Activated CD4-positive, alpha-beta T cell treated with anti-CD3 and anti-CD28 coated beads for 4 hours (primary cell): Measurements from ENCODE around the gene KIF21A.

Experiments used
- DNase-seq, 2 donors: peaks; one replicate each; pipeline ENCODE4 v3.0.0-alpha.2; 2020

The KIF21A gene

DNA sequence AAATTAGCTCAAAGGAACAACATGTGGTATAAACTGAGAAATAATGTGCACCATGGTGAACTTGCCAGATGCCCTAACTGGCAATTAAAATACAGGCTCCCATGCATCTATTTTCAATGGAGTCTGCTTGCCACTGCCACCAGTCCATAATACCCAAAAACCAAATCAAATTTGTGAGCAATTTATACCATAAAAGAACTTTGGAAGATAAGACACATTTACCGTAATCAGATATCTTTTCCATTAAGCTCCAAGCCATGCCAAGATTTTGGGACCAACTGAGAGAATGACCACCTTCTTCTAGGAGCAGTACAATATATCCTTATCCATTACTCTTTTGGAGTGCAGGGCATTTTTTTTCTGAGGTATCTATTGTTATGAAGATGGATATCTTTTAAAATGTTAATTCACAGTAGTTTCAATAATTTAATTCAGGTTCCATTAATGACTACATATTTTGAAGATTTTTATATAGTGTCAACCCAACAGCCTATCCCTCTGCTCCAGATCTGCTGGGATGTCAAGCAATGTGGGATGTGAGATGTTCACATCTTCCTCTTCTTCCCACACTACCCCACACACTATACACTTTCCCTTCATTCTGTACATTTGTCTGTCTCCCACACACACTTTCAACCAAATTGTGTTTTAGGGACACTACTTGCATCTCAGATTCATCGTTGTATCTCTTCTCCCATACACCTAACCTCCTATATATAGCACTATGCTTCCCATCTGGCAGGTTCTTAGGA lies 53.3 kb downstream of the KIF21A start:
- DNase-seq = no peak

DNA sequence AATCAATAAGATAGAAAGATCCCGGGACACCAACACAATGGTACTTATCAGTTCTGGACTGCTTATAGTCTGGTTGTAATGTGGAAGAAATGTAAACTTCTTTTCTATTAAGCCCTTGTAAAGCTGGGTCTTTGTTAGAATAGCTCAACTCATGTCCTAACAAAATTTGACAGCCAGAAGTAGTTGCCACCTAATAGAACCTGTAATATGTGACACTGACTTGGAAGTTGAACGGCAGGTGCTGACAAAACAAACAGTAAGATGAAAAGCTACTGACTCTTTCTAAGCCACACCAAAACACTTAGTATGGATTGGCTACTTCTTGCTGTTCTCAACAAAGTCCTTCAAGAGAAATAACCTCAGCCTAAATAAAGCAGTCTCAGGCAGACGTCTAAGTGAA lies 56.6 kb downstream of the KIF21A start:
- DNase-seq = no peak

DNA sequence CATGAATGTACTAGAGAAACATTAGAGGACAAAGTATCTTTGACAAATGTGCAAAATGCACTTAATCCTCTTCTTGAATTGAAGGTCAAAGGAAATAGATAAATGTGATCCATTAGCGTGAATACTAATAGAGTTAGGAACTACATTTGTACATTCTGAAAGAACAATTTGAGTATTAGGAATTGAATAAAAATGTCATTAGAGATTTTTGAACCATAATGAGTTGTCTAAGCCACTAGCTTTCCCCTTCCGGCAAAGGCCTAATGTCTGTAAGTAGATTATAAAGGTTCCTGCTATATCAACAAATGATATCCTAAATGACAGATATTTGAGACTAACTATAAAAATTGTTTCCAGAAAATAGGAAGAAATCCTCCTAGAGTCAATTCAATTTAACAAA lies 59.8 kb downstream of the KIF21A start:
- DNase-seq = no peak

DNA sequence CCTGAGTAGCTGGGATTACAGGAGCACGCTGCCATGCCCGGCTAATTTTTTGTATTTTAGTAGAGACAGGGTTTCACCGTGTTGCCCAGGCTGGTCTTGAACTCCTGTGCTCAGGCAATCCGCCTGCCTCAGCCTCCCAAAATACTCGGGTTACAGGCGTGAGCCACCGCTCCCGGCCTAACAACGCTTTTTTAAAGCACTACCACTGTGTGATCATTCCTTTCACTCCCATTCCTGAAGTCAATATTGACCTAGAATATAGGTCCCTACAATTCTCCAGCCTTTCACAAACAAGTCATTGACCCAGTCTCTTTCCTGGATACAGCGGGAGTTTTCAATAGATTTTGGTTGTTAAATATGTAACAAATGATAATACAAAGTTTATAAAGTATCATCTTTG lies 62.8 kb downstream of the KIF21A start:
- no peak for DNase-seq

DNA sequence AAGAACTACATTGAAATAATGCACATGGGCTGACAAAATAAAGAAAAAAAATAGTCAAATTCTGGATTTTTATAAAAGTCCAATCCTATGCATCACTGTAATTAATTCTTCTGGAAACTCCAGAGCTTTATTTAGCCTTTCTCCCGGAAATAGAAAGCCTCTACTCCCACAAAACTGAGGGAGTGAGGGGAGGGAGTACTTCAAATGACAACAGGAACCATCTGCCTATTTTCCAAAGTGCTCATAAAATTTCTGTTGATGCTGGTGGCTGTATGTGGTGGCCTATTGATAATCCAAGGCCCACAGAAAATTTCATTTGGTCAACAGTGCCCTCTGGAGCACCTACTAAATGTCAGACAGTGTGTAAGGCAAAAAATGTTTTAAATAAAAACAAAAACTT lies 64.6 kb downstream of the KIF21A start:
- no peak for DNase-seq

DNA sequence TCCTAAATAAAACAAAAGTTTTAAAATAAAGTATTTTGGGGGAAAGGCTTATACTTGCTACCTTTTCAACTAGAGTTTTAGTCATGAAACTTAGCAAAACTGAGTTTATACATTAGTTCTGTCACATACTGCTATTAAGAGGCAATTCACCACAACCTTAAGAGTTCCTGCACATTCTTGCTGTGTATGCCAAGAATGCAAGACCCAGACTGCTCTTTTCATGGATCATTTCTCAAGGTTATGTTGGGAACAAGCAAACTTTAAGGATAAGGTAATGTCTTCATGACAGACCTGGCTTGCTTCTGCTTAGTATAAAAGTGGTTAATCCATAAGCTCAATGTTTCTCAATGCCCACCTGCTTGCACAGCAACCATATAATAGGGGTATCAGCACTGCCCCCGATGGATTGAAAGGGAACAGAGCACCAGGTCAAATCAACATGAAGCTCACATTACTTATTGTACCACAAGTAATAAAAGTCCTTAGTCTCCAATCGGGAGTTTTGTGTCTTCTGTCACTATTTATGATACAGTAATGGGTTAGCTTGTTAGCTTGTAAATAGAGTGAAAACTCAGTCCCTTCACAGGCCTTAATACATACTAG lies 67.6 kb downstream of the KIF21A start:
- DNase-seq = no peak

DNA sequence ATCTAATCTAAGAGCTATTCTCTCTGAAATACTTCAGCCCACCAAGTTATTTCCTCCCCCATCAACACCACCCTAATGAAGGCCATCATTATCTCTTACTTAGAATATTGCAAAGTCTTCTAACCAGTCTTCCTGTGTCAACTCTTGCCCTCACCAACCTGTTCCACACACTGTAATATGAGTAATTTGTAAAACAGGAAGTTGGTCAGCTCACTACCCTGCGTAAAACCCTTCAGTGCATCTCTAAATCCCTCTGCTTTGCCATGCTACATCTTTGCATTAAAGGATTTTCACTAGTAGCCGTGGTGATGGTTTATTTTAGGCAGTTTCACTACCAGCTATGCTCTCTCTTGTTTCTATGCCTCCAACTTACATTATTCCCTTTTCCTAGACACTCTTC lies 70.0 kb downstream of the KIF21A start:
- DNase-seq = no peak

DNA sequence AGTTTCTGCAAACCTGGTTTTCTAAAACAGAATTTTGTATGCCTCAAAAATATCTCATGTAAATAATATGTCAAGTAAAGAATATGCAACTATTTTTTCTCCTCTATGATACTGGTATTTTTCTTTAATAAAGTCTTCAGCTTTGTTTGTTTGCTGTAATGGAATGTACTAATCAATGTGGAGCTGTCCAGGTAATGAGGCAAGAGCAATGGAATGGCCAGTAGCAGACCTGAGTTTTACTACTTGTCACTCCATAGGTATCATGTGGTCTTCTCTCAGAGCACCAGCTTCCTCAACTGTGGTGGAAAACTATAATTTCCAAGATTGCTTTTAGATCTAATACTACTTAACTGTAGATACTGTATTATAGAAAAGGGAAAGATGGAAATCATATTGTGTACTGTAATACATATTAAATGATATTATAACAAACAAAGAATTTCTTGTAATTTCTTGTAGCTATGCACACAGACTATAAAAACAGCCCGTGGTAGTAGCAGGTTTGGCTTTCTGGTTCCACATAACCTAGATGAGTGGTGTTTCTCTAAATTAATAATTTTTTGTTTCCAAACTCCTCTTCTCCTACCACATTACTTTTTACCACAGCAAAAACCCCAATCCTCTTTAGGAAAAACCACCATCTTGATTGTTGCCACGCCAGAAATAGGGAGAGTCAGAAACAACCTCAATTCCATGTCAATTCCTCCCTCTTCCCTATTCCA lies 70.6 kb downstream of the KIF21A start:
- DNase-seq = no peak

DNA sequence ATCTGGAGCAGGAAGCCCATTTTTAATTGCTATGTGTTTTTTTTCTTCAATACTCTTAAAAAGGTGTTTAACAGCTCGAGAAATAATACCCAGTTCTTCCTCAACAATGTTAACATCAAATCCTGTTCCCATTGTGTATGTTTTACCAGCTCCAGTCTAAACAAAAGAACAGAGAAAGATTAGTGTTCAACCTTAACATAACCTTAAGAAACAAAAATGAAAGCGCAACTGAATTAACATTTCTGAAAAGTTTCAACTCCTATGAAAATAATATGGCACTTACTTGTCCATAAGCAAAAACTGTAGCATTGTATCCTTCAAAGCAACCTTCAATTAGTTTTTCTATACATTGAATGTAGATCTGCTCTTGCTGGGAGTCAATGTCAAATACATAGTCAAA lies 73.2 kb downstream of the KIF21A start:
- no peak for DNase-seq

DNA sequence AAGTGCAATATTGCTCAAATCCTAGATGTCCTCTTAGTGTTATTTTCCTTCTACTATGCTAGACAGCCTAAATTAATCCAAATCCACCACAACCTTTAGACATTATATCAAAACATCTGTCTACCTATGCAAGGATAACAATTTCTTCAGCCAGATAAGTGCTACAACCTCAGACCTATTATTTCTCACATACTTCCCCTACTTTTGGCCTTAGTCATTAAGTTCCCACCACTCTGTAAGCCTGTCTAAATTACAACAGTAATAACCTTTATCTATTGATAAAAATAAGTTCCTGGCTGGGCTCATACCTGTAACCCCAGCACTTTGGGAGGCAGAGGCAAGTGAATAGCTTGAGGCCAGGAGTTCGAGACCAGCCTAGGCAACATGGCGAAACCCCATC lies 74.0 kb downstream of the KIF21A start:
- no peak for DNase-seq

DNA sequence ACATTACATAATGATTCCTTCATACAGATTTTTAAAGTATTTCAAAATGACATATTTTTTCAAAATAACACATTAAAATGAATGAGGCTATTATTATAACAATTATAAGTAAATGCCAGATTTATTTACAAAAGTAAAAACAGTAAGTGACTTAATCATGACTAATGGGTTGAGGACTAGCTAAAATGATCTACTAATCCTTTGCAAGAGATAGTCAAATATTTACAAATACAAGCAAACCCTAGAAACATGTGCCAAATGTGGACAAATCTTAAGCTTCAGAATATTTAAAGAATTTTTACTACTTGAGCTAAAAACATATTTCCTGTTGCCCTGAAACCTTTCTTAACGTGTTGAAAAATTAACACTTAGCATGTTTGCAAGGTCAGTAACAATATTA lies 74.8 kb downstream of the KIF21A start:
- no peak for DNase-seq

DNA sequence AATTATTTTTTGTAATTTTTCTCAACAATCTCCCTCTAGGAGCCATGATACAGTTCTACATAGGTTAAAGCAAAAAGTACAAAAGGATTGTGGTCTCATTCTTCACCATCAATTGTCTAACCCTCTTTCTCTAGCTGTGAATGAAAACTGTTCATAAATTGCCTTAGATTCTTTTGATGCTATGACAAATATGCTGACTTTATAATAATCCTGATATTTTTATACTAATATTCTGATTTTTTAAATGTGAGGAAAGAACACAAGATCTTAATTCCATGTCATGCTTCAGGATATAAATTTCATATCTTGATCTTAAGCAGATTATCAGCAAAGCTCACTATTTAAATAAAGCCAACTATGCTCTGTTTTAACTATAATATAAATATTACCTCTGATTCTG lies 75.4 kb downstream of the KIF21A start:
- DNase-seq = no peak

DNA sequence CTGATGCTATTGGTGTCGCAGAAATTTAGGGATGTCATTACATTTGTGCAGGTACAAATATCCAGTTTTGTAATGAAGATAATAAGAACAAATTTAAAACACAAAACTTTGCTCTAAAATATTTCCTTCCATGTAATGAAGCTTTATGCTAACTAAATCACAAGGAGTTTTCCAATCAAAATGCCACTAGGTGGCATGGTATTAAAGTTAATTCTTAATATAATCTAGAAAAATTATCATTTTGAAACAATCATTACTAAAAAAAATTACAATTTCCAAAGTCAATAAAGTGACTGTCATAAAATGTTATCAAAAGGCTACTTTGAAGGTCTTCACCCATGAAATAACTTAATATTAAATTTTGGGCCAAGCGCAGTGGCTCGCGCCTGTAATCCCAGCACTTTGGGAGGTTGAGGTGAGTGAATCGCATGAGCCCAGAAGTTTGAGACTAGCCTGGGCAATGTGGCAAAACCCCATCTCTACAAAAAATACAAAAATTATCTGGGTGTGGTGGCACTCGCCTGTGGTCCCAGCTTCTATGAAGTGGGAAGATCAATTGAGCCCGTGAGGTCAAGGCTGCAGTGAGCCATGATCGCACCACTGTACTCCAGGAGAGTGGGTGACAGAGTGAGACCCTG lies 77.4 kb downstream of the KIF21A start:
- no peak for DNase-seq

DNA sequence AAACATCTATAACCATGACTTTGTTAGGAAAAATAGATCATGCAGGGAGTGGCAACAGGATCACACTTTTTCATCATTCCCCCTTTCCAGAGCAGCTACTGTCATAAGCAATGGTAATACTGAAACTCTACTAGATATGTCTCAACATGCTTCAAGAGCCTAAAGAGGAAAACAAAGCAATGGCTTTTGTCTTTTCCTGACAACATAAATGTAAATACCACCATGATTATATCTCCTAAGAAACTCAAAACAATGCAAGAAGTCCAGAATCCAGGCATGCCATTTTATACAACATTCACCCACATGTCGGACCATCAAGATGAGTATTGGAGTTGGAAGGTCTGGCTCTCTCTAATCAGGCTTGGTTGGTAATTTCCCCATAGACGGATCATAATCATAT lies 78.7 kb downstream of the KIF21A start:
- no peak for DNase-seq

DNA sequence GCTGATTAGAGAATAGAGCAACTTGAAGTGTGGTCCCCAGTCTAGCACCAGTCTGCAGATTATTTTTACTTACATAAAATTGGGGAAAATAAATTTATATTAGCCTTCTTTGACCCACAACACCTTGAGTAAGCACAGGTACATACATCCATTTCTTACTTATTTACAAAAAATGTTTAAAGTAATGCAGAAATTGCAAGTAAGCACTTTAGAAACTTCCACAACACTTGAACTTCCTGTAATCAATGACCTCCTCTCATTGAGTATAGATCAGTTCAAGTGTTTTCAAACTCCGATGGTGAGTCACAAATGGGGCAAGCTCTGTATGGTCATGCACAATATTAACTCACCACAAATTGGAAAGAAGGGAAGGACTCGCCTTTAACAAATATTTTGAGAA lies 83.3 kb downstream of the KIF21A start:
- no peak for DNase-seq

DNA sequence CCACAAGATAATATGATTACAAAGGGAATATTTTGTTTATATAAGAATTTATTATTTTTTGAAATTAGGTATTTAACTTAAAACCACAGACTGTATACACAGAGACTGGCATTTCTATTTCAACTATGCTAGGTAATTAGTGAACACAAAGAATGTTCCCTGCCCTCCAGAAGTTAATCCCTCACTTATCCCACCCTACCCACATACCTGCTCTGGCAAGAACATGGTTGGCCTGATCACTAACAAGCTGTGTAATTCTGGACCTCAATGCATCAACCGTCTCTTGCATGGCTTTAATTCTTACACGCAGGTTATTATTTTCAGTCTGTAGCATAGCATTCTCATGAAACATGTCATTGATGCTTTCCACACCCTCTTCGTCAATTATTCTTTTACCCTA lies 85.9 kb downstream of the KIF21A start:
- DNase-seq = no peak

DNA sequence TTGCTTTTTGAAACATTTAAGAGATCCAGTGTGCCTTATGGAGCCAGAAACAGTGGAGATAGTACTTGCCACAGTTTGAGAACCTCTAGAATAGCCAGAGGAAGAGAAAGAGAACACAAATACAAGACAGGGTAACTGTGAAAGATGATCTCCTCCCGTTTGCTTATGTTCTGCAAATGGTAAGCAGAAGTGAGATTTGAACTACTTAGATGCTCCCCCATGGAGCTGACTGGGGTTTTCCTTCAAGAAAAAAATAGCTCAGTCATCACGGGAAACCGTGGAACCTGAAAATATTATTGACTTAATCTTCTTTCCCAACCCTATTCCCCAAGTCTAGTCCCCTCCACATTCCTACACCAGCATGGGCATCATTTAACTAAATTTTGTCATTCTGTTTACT lies 87.1 kb downstream of the KIF21A start:
- no peak for DNase-seq

DNA sequence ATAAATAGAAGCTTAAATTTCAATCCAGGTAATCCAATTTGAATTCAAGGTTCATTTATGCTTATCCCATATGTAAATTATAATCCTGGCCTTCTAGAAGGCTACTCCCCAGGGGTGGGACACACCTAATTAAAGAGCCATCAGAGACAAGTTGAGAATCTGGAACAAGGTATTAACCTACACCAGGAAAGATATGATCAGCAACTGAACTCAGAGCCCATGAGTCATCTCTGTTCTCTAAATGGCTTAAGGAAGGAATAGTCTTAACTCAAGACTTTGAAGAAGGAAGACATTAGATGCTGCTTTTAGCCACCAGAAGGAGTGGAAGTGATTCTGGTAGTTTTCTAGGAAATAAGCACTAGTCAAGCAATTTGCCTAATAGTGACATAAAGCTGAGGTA lies 88.0 kb downstream of the KIF21A start:
- DNase-seq = no peak

DNA sequence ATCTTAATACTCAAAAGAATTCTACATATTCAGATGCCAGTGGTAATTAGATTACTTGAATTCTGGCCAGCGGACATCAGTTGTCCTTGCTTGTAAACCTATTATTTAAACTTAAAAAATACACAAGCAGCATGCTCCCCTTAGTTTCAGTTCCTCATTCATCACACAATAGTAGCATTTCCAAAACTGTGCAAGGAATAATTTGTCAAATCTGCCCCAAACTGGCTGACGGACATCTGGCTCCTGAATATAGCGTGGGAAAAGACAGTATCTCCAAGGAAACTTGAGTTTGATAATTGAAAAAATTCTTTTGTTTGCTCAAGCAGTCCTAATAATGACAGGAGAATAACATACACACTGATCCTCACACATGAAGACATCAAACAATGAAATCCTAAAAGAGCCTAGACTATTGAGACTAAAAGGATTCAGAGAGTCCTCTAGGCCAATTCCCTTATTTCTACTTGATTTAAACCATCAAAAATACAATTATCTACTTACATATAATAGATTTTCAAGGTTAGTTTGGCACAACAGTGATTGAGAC lies 90.4 kb downstream of the KIF21A start:
- no peak for DNase-seq

DNA sequence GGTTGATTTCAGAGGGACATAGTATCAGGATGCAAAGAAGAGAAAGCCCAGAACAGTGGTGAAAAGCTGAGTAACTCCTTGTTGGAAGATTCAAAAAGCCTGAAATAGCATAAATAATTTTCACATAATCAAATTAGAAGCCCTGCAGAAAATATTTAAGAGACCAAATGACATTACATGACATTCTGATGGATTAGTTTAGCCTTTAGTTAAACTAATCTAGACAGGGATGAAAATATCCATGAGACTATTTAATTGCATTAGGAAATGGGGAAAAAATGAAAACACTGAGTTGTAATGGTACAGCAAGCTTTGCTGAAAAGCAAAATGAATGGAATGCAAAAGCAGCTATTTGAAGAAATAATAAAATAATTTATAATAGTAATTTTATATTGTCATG lies 91.8 kb downstream of the KIF21A start:
- no peak for DNase-seq

DNA sequence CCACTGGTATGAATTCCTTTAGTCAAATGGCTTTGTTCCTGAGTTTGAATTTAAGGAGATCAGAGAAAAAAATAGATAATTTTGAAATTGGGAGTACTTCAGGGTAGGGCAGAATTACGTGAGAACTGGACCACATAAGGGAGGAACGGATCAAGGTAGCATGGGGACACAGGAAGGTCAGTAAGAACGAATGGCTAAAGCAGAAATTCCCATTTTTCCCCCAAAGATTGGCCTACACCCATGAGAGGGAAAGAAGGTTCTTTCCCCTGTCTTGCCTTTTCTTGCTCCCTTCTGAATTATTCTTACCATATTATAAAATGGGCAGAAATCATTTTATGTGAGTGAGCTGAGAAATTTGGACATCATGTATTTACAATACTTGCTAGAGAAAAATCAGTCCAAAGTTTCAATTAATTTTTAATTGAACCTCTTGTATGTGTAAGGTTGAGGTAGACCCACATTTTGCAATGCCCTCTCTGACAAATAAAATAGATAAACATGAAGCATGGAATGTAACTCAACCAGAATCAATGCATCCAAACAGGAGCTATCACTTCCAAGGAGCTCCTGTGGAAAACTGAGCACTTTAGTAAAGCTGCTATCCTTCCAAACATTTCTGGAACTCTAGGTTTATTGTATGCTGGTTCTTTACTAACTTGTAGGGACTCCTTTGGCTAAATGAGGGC lies 93.8 kb downstream of the KIF21A start:
- DNase-seq = no peak

DNA sequence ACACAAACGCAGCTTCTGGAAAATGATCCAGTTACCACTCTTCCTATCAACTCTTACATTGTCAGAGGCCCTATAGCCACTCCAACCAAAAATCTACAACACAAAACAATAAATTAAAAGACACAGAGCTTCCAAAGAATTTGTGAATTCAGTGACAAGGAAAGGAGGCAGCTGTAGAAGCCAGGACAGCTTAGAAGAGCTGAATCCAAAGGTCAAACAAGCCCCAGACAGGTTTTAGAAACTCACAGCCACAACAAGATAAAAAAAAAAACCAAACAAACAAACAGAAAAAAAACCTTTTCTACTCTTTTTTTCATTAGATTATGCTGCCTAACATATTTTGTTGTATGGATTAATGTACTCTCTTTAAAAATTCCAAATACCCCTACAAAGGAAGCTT lies 94.4 kb downstream of the KIF21A start:
- DNase-seq = no peak

DNA sequence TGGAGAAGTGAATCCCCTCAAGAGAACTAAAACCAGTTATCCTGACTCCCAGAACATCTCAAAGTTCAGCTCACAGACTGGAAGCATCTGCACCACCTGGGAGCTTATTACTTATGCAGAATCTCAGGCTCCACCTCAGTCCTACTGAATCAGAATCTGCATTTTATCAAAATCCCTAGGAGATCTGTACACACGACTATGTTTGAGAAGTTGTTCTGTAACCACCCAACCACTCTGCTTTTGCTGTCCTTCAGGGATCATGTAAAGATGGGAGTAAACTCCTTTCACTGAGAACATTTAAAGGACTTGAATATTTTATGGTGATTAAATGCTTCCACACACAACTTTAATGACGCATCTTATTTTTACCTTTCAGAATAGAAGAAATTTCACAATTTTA lies 98.0 kb downstream of the KIF21A start:
- no peak for DNase-seq
